ENCODE results near the gene GNG4.
"Not testable (repeated sequence)": the region's sequence is repeated elsewhere in the genome, so short reads cannot be mapped to it uniquely, and the experiment has no call there.

The GNG4 gene

DNA sequence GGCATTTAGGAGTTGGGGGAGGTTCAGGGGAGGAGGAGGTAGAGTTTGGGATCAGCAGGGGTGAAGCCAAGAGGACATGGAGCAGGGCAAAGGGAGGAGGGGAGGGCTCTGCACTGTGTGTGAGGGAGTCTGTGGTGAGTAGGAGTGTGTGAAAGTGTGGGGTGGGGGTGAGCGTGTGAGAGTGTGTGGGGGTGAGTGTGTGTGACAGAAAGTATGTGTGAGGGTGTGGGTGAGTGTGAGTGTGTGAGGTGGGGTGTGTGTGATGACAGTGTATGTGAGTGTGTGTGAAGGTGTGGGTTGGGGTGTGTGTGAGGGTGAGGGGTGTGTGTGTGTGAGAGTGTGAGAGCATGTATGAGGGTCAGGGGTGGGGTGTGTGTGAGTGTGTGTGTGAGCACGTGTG, 62.6 kb downstream of the GNG4 start:
- no peak for DNase-seq (ENCODE audit: low spot score)

DNA sequence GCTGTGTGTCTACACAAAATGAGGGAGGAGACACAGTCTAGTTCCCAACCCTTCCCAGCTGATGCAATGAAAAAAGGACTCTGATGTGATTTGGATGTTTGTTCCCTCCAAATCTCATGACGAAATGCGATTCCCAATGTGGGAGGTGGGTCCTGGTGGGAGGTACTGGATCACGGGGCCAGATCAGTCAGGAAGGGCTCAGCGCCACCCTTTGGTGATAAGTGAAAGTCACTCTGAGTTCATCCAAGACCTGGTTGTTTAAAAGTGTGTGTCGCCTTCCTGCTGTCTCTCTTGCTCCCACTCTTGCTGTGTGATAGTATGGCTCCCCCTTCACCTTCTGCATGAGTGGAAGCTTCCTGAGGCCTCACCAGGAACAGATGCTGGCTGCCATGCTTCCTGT, 63.2 kb downstream of the GNG4 start:
- DNase-seq (ENCODE audit: low spot score) = no peak

DNA sequence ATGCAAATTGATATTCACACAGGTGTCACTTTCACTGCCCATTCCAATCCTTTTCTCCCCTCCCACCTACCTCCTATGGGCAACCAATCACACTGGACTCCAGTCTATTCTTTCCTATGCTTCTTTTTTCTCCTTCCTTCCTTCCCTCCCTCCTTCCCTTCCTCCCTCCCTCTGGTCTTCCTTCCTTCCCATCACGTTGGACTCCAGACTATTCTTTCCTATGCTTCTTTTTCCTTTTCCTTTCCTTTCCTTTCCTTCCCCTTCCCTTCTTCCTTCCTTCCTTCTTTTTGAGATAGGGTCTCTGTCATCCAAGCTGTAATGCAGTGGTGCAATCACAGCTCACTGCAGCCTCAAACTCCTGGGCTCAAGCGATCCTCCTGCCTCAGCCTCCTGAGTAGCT, 64.6 kb downstream of the GNG4 start:
- no peak for DNase-seq (ENCODE audit: low spot score)

- DNase-seq (ENCODE audit: low spot score) = no peak
Observed at GRCh38 chr1:235583511-235584001, 66.0 kb downstream of the GNG4 start.

DNA sequence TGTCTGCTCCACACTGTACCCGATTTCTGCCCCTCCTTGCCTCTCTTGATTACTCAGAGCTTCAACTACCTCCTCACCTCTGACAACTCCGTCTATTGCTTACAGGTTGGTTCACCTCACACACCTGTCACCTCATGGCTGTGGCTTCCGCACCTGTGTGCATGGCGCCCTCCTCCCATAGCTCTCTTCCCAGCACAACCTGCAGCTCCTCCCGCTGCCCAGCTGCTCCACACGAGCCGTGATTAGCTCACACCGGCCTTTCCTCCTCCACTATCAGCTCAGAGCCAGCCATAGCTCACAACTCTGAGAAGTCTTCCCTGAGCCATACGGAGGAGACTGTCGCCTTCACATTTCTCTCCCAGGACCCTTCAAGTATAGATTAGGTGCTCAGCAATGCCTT, 67.5 kb downstream of the GNG4 start:
- DNase-seq (ENCODE audit: low spot score) = no peak

DNA sequence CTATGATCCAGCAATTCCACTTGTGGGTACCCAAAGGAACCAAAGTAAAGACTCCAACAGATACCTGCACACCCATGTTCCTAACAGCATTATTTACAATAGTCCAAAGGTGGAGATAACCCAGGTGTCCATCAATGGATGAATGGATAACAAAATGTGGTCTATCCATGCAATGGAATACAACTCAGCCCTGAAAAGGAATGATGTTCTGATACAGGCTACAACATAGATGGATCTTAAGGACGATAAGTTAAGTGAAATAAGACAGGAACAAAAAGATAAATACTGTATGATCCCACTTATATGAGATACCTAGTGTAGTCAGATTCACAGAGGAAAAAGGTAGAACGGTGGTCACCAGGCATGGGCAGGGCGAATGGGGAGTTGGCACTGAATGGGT, 69.7 kb downstream of the GNG4 start:
- no peak for DNase-seq (ENCODE audit: low spot score)

GRCh38 chr1:235575597-235575996, 74.0 kb downstream of the GNG4 start:
- DNase-seq (ENCODE audit: low spot score) = no peak

GRCh38 chr1:235573880-235574279, 75.7 kb downstream of the GNG4 start:
- DNase-seq (ENCODE audit: low spot score) = no peak

DNA sequence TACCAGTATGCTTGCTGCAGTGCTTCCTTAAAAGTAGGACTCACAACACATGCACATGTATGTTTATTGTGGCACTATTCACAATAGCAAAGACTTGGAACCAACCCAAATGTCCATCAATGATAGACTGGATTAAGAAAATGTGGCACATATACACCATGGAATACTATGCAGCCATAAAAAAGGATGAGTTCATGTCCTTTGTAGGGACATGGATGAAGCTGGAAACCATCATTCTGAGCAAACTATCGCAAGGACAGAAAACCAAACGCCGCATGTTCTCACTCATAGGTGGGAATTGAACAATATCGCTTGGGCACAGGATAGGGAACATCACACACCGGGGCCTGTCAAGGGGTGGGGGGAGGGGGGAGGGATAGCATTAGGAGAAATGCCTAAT, 76.6 kb downstream of the GNG4 start:
- not testable (repeated sequence) for DNase-seq (ENCODE audit: low spot score)

DNA sequence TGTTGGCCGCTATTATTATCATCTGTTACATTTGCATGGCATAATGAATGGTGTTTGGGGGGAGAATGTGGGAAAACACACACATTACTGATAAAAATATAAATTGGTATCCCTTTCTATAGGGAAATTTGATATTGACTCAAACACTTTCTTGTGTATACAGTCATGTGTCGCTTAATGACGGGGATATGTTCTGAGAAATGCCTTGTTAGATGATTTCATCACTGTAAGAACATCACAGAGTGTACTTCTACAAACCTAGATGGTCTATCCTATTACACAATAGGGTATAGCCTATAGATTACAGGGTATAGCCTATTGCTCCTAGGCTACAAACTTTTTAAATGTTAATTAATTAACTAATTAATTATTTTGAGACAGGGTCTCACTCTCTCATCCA, 78.1 kb downstream of the GNG4 start:
- no peak for DNase-seq (ENCODE audit: low spot score)

- no peak for DNase-seq (ENCODE audit: low spot score)
Observed at GRCh38 chr1:235567812-235568503, 81.6 kb downstream of the GNG4 start.

GRCh38 chr1:235566084-235566483, 83.5 kb downstream of the GNG4 start:
- no peak for DNase-seq (ENCODE audit: low spot score)

- no peak for DNase-seq (ENCODE audit: low spot score)
Observed at GRCh38 chr1:235563513-235564061, 86.0 kb downstream of the GNG4 start.

DNA sequence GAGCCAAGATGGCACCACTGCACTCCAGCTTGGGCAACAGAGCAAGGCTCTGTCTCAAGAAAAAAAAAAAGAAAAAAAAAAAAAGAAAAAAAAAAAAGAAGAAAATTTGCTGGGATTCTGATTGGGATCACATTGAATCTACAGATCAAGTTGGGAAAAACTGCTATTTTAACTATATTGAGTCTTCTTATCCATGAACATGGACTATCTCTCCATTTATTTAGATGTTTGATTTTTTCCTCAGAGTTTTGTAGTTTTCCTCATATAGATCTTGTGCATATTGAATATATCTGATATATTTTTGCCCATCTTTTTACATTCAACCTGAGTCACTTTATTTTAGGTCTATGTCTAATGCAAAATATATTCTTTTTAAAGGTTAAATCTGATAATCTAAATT, 87.0 kb downstream of the GNG4 start:
- no peak for DNase-seq (ENCODE audit: low spot score)

DNA sequence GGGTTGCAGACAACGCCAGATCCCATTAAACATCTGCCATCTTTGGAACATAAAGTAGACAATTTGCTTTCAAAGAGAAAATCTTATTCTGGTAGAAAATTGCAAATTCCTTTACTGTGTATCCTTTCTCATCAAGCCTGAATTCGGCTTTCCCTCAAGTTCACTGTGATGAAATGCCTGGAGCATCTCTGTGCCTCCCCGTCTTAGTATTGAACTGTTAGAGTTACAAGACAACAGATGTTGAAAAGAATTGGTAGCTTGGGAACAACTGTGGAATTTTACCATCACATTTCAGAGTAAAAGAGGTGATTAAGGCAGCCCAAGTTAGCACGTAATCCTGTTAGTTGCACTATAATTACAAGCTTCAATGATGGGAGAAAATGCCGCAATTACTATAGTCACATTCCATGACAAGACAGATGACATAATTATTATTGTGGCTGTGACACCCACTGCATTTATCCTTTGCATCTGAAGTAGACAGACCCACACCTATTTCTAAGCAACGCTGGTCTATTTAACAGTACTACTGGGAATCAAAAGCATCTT, 90.9 kb downstream of the GNG4 start:
- no peak for DNase-seq (ENCODE audit: low spot score)

DNA sequence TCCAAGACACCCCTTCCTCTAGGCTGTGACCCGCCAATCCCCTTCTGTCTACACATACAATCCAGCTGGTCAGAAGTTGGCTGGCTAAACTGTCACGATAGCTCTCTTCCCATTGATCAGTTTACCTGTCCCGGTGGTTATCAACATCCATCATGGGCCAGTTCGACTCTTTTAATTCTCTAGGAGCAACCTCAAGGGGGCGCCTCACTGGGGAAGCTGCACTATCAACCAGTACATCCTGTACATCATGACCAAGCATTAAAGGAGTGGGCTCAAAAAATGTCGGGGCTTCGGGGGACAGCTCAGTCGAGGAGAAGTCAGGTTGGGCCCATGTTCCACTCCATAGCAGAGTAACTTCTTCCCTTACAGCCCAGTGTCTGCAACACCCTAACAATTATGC, 92.1 kb downstream of the GNG4 start:
- no peak for DNase-seq (ENCODE audit: low spot score)

- DNase-seq (ENCODE audit: low spot score) = no peak
Observed at GRCh38 chr1:235556807-235557206, 92.8 kb downstream of the GNG4 start.

DNA sequence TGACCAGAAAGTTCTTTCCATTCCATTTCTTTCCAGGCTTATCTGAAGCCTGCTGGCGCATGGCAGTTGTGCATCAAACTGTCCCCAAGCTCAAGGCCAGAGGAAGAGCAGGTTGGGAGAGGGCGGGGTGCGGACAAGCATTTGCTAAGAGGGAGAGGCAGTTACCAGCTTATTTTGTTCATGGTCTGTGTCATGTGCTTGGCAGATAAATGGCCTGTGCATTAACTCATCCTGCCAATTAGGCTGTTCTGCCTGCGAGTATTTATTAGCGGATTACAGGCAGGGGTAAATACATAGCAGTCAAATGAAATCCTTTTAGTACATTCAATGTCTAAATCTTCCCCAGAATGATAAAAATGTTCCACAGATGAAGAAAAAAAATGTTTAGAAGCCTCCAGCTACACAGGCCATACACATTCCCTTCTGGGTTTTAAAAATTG, 96.5 kb downstream of the GNG4 start:
- DNase-seq (ENCODE audit: low spot score) = peak; percentile 80

- DNase-seq (ENCODE audit: low spot score) = no peak
Observed at GRCh38 chr1:235552146-235552716, 97.4 kb downstream of the GNG4 start.

- peak; percentile 52 for DNase-seq (ENCODE audit: low spot score)
Observed at GRCh38 chr1:235549351-235550139, 100.0 kb downstream of the GNG4 start.

- not testable (repeated sequence) for DNase-seq (ENCODE audit: low spot score)
Observed at GRCh38 chr1:235546369-235547155, 103.0 kb downstream of the GNG4 start.
